ENCODE results near the gene SCRG1.

The SCRG1 gene

DNA sequence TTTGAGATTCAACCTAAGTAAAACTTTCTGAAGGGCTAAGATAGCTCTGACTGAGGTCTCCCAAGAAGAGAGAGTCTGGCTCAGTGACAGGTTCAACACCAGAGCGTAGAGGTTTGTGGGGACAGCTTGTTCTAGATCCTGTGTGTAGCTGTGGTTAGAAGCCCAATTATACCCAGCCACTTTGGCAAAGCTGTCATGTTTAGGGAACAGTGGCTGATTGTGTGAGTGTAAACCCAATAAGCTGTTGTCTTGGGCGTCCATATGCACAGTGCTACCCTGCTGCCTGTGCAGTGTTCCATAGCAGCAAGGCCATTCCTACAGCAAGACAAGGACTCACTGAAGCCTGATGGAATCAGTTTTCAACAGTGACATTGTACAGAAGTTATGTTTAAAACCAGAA is 11.2 kb upstream of the SCRG1 start:
- no peak for DNase-seq

DNA sequence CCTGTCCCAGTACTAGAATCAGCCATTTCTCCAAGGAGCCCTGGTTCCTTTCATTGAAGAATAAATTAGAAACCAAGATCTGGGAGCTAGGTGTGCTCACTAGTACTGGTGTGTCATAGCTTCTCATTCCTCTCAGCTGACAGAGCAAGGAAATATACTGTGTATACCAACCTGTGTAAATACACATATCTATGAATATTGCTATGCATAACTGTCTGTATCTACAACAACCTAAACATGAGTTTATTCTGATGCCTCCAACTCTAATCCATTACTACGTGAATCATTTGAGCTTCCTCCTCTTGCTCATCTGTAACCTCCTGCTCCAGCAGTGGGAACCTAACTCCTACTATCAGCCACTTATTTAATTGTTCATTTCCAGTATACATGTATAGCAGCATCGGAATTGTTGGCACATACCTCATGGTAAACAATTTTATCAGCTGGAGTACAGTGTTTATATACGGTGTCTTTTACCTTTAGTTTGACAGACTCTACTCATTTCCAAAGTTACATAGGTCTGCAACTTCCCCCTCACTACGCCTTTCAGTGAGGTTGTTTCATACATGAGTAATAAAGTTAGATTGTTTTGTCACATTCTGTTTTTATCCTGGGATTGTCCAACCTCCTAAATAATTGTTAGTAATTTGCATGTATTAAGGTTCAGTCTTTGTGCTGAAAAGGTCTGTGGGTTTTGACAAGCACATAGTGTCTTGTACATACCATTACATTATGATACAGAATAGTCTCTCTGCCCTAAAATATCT is 7.1 kb upstream of the SCRG1 start:
- no peak for DNase-seq

DNA sequence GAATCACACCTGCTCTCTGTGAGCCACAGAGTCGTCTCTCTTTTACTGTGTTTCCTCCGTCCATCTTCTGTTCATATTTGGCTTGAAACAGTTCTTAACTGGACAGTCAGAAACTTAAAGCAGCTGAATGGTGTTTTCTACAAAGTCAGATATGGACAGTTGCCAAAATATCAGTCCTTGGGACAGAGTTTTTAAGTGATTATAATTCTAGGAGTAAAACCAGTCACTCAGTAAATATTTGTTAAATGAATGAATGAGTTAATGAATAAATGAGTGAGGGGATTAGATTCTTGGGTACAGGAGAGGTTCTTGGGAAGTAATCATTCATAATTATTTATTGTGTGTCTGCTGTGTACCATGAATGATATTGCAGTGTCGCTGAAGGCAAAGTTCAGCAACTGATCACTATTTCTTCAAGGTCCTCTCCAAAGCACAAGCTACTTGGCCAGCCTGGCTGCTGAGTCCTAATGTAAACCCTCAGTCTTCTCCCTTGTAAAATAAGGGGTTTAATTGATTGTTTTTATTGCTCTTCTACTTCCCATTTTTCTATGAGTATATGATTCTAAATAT is 5.5 kb upstream of the SCRG1 start:
- no peak for DNase-seq

DNA sequence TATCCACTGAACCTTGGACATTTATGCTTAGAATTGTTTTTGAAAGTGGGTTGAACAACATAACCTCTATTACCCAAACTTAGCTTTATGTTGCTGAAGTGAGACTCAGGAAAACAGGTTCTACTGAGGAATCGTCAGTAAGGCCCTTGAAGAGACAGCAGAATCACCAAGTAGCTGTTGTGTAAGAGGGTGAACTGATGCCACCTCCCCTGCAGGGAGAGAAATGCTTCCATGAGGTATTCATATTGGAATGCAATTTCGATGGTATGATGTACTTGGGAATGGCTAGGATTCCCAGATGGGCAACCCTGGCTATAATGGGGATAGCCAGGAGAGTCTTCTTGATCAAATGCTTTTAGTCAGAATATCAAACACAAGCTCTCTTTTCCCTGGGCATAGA is 4.1 kb upstream of the SCRG1 start:
- no peak for DNase-seq

DNA sequence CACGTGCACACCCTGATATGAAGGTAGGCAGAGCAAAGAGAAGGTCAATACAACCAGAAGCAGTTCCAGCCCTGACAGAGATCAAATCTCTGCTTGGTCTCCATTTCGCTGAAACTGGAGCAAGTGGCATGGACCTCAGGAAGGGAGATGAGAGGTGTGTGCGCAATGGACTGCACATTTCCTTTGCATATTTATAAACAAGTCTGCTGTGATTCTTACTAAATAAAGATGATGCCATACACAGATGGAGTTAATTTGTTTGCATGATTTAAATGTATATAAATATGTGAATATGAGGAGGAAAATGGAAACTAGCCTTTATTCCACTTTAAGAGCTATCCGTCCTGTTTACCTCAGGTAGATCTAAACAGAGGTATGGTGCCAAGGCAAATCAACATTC is 2.1 kb upstream of the SCRG1 start:
- no peak for DNase-seq

DNA sequence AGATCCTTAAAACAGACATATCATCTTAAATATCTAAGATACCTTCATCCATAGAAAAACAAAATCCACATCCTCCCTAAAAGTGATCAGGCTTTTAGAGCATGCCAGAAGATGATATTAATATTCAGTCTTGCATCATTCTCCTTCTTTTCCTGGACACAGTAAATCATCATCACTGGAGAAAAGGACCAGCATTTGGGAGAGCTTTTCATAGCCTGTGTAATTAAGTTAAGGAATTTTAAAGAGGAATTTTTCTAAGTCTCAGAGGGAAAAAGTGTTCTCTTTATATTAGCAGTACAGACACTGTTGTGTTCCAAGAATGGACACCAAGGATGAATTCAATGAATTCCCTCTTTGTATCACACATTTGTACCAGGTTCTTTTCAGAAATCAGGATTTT is 696 bp downstream of the SCRG1 start:
- no peak for DNase-seq

DNA sequence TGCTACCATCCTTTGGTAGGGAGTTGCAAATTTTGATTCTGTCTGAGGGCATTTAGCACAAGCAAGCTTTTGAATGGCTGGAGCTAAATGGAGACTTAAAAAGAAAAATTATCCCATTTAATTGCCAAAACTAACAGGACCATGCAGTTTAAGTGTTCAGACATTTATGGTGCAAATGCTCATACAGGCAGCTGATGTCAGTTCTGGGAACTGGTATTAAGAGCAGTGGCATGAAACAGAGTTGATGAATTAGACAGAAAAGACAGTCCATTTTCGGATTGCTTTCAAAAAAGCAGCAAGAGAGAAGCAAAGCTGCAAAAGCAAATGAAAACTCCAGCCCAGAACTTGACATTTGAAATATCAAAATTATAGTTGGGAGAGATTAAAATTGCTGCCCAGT is 1.3 kb downstream of the SCRG1 start:
- no peak for DNase-seq

DNA sequence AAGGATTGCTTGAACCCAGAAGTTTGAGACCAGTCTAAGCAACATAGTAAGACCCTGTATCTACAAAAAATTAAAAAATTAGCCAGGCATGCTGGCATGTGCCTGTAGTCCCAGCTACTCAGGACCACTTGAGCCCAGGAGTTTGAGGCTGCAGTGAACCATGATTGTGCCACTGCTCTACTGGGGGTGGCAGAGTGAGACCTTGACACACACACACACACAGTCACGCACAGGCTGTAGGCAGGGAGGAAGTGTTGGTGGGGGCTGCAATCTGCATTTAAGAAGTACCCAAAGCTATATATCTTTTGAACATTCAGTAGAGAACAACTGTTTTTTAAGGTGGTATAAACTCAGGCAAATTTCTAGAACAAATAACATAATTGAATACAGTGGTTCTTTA is 7.2 kb downstream of the SCRG1 start:
- no peak for DNase-seq

DNA sequence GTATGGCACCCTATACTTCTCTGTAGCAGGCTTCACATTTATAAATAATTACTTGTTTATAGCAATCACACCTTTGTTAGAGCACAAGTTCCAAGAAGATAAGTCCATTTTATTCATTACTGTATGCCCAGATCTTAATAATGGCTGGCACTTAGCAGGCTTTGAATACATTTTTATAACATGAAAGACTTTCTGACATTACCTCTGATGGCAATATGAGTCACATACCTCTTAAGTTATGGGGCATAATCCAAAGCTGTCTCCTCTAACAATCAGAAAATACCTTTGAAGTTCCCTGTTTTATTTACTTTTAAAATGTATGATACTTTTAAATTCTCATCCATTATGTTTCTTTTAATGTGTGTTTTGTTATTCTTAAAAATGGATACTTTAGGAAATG is 12.2 kb downstream of the SCRG1 start:
- no peak for DNase-seq

DNA sequence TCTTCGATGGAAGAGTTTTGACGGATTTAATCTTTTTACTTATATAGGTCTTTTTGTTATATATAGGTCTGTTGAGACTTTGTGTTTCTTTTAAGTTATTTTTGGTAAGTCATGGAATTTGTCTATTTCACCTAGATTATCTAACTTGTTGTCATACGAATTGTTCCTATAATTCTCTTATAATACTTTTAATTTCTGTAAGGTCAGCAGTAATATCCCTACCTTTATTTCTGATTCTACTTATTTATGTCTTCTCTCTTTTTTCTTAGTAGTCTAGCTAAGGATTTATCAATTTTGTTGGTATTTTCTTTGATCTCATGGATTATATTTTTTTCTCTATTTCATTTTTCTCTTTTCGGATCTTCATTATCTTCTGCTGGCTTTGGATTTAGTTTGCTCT is 16.6 kb downstream of the SCRG1 start:
- no peak for DNase-seq

DNA sequence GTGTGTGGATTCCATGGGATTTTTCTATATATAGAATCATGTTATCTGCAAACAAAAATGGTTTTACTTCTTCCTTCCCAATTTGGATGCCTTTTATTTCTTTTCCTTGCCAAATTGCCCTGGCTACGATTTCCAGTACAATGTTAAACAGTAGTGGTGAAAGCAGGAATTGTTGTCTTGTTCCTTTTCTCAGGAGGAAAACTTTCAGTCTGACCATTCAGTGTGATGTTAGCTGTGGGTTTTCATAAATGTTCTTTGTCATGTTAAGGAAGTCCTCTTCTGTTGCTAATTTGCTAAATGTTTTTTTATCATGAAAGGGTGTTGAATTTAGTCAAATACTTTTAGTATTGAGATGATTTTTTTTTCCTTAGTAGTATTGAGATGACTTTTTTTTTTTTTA is 17.3 kb downstream of the SCRG1 start:
- DNase-seq: no peak

DNA sequence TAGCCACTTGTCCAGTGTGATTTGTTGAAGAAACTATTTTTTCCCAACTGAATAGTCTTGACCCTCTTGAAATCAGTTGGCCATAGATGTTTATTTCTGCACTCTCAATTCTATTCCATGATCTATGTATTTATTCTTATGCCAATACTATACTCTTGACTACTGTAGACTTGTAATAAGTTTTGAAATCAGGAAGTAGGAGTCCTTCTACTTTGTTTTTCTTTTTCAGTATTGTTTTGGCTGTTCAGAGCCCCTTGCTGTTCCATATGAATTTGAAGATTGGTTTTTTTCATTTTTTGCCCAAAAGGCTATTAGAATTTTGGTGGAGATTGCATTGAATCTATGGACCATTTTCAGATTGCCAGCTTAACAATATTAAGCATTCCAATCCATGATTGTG is 17.9 kb downstream of the SCRG1 start:
- no peak for DNase-seq

DNA sequence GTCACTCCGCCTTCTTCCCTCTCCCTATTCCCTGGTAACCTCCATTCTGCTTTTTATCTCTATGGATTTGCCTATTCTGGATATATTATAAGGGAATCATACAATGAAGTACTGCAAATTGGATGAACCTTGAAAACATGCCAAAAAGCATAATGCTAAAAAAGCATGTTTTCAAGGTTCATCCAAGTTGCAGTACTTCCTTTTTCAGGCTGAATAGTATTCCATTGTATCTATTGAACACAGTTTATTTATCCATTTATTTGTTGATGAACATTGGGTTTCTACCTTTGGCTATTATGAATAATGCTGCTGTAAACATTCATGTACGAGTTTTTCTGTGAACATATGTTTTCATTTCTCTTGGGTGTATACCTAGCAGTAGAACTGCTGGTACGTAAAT is 19.0 kb downstream of the SCRG1 start:
- DNase-seq: no peak

DNA sequence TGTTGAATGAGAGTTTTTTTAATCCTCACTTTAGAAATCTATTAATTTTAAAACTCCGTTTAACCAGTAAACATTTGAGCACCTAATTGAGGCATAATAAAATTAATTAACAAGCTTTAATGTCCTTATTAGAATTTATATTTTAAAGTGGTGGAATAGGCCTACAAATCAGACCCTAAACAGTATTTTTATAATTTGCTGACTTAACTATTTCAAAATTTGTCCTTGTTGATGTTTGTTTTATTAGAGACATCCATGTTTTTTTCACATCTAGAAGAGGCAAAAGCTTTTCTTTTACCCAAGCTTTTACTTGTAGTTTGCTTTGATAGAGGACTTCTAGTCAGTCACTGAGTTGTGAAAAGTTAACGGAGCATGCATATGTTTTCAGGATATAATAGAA is 24.3 kb downstream of the SCRG1 start:
- no peak for DNase-seq

DNA sequence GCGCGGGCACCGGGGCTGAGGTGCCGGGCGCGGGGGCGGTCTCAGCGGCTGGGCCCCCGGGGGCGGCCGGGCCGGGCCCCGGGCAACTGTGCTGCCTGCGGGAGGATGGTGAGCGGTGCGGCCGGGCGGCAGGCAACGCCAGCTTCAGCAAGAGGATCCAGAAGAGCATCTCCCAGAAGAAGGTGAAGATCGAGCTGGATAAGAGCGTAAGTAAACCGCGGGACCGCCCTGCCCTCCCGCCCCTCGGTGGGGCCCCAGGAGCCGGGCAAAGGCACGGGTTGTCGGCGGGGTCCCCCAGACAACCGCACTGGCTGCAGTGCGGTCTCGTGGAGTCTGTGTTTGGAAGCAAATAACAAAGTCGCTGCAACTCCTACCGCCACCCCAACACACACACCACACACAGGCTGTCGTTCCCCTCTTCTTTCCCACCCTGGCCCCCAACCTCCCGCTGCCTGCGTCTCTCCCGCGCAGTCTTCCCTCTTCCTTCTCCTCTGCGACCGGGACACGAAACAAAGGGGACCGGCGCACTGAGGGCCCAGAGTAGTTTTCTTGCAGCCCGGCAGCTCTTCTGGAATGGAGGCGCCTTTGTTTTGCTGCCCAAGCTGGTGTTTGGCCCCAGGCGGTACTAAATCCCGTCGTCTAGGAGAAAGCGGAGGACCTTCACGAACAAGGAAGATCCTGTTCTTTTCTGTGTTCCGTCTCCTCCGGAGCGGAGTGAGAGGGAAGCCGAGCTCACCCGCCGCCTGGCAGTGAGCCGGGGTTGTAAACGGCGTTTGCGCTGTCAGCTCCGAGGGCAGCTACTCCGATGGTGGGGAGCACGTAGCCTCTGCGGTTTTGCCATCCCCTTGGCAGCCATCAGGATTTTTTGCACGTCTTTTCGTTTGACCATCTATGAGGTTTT is 27.4 kb downstream of the SCRG1 start:
- peak; percentile 38 to 58 for DNase-seq

DNA sequence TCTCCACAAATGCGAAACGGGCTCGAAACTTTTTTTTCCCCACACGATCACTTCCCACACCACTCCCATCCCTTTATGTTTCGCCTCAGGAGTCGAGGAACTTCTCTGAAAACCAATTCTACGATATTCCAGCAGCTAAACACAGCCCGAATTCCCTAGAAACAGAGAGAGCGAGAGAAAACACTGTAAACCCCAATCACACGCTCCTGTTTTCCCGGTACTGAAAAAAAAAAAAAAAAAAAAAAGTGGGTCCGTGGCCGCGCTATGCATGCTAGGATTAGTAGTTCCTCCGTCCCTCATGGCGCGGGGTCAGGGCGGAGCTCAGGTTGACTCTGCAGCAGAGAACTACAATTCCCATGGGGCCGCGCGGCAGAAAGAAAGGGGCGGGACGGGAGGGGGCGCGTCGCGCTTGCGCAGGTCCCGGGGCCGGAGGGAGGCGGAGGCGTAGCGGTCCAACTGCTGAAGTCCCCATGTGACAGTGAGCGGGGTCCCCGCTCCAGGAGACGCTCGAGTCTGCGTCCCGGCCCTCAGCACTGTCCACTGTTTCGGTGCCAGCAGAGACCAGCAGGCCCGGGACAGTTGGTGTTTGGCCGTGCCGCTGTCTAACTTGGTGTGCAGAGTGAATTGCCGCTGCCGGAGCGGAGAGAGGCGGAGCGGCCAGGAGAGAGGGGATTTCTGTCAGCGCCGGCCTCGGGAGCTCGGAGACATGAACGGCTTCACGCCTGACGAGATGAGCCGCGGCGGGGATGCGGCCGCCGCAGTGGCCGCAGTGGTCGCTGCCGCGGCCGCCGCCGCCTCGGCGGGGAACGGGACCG is 28.2 kb downstream of the SCRG1 start, which contains the start of gene SAP30:
TSS of gene SAP30 (plus strand) at position 478 of the 815 bp plus-strand sequence. CDS start at position 707, 229 bp downstream.
- DNase-seq: peak; percentile 96

DNA sequence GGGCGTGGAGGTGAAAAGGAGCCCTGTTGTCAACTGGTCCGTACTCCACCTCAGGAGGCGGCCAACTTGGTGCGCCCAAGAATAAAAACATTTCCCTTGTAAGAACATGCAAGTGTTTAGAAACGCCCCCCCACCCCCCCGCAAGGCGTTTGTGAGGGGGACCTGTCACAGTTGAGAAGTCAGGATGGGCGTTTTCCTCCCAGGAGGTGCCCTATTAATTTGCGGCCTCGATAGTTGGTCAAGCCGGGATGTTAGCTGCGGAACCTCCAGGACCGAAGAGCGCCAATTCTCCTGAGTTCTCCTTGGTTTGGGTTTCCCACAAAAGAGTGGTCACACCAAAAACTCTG is 28.8 kb downstream of the SCRG1 start:
- DNase-seq: peak; percentile 59 to 67

DNA sequence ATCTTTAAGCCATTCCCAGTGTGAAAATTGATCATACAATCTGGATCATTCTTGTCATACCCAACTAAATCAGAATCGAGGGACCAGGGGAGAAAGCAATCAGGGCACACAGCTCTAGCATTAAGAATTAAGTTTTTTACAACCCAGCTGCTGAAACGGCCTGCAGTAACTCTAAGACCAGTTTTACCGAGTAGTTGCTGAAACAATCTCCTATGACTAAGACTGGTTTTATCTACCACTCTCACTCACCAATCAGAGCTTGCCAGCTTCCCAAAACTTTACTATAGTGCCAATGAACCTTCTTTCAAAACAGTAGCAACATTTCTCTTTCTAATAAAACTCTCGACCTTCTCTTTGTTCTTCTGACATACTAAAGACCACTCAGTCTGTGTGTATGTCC is 31.0 kb downstream of the SCRG1 start:
- no peak for DNase-seq

DNA sequence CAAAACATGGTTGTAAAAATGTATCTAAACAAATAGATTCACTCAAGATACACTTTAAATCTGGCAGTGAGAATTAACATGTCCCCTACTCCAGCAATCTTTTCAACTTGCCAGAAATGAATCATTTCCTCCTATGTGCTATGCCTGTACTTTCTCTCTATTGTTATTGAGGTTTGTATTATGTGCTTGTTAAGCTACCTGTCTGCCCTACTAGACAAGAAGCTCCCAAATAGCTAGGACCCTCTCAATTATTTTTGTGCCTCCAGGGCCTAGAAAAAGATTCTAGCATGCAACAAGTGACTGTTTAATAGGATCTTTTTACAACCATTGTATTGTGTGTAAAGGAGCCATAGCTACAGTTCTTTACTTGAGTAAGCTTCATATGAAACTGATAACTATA is 31.6 kb downstream of the SCRG1 start:
- no peak for DNase-seq

DNA sequence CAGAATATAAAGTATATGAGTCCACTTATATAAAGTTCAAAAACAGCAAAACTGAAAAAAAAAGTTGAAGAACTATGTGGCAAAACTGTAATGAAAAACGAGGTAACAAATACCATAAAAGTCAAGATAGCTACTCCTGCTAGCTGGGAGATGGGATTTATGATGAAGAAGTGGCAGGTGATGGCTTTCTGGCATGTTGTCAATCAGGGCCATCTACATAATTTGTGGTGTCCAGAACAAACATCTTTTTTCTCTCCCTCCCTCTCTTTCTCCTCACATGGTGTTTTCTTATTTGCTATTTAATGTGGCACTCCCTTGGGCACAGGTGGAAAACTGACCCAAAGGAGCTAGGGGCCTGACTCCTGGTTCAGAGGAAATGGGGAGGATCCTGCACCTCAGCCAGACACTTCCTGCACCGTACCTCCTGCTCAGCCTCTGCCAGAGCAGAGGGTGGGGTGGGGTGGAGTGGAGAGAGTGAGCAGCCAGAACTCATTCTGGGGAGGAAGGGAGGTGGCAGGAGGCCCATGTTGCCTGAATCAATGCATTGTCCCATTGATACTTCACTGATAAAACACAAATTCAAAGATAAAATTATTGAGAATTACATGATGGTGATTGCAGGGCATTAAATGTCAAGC is 33.4 kb downstream of the SCRG1 start:
- peak in 1 of 2 experiments; percentile 5 for DNase-seq

DNA sequence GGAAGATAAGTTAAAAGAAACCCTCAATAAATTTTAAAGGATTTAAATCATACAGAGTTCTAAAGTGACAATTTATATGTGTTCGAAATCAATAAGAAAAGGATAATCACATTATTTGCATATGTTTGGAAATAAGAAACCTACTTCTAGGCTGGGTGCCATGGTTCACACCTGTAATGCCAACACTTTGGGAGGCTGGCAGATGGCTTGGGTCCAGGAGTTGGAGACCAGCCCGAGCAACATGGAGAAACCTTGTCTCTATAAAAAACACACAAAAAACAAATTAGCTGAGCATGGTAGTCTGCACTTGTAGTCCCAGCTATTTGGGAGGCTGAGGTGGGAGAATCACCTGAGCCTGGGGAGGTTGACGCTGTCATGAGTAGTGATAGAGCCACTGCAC is 36.2 kb downstream of the SCRG1 start:
- DNase-seq: no peak

DNA sequence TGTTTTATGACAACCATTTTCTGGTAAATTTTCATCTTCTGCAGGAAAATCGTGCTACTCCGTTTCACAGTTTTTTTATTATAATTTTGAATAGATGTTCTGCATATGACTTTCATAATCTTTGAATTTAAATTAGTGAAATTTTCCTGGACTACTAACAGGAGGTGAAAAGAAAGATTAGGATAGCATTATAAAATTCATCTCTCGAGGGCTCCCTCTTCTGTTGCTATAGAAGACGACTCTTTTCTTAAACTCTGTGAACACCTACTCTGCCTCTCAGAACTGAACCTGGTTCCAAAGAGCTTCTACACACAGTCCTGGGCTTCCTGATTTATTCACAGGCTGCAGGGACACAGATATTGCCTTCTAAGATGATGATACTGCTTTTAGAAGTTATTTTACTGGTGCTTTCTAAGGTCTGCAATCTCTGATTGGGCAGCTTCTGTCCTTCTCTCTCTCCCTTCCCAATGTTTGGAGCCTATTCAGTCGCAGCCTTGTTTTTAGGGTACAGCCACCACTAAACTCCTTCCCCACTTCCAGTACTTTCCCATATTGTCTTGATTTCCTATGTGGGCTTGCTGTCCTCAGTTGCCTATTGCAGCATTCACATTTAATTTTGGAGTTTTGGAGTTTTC is 38.2 kb downstream of the SCRG1 start:
- no peak for DNase-seq

Data from activated CD4-positive, alpha-beta T cell treated with anti-CD3 and anti-CD28 coated beads, Interleukin-2, amount 50 U/mL, for 48 hours (primary cell).